NB4 (cell line): ENCODE measurements around the gene CEP89.

ENCODE experiments used
- MYC ChIP-seq: IDR thresholded peaks from 2 replicates; pipeline ENCODE4 v1.6.1; 2011; ENCODE audit warnings: low read depth, low read length
- POLR2A ChIP-seq: IDR thresholded peaks from 2 replicates; pipeline ENCODE4 v1.6.1; 2011; ENCODE audit warnings: mild to moderate bottlenecking; ENCODE audit not compliant: insufficient read length; ENCODE audit errors: extremely low read depth
- TF ChIP-seq, protein P1 (sequence below): IDR thresholded peaks from 2 replicates; pipeline ENCODE4 v1.6.1; 2011; ENCODE audit warnings: low read depth, low read length
- TF ChIP-seq, protein P2 (sequence below): IDR thresholded peaks from one replicate; pipeline ENCODE4 v1.5.1; 2012; ENCODE audit warnings: low read depth, low read length

DNA sequence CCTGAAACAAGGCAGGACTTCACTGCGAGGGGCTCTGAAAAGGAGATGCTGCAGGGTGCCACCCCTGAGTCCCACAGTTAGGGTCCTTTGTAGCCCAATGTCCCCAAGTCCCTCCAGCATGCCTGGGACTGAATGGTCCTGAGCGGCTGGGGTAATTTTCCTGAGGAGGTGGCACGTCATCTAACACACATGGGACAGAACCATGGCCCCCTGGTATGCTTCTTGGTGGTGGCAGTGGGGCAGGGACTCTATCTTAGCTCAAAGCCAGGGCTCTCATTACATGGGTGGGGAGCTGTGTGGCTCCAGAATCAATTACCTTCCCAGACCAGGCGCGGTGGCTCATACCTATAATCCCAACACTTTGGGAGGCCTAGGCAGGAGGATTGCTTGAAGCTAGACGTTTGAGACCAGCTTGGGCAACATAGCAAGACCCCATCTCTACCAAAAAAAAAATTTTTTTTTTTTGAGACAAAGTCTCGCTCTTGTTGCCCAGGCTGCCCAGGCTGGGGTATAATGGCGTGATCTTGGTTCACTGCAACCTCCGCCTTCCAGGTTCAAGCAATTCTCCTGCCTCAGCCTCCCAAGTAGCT lies 94.3 kb downstream of the CEP89 start:
- TF ChIP-seq, protein P1, sequence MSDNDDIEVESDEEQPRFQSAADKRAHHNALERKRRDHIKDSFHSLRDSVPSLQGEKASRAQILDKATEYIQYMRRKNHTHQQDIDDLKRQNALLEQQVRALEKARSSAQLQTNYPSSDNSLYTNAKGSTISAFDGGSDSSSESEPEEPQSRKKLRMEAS: no peak
- no peak for TF ChIP-seq POLR2A
- TF ChIP-seq, protein P2, sequence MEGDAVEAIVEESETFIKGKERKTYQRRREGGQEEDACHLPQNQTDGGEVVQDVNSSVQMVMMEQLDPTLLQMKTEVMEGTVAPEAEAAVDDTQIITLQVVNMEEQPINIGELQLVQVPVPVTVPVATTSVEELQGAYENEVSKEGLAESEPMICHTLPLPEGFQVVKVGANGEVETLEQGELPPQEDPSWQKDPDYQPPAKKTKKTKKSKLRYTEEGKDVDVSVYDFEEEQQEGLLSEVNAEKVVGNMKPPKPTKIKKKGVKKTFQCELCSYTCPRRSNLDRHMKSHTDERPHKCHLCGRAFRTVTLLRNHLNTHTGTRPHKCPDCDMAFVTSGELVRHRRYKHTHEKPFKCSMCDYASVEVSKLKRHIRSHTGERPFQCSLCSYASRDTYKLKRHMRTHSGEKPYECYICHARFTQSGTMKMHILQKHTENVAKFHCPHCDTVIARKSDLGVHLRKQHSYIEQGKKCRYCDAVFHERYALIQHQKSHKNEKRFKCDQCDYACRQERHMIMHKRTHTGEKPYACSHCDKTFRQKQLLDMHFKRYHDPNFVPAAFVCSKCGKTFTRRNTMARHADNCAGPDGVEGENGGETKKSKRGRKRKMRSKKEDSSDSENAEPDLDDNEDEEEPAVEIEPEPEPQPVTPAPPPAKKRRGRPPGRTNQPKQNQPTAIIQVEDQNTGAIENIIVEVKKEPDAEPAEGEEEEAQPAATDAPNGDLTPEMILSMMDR: no peak
- TF ChIP-seq MYC: no peak
